ENCODE measurements around the gene FBXO28.

DNA sequence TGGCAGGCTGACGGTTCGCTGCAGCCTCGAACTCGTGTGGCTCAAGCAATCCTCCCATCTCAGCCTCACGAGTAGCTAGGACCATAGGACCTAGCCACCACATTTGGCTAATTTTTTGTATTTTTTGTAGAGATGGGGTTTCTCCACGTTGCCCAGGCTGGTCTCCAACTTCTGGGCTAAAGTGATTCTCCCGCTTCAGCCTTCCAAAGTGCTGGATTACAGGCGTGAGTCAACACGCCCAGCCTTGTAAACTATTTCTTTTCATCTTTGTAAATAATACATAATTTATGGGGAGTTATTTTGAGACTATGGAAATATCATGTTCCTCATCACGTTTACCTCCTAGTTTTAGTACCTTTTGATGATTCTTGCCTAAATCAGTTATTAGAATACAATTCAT is 906 bp upstream of the FBXO28 start:
- no peak for TF ChIP-seq JUNB (IDR thresholded peaks at IDR 0.05)
- TF ChIP-seq, protein P1, sequence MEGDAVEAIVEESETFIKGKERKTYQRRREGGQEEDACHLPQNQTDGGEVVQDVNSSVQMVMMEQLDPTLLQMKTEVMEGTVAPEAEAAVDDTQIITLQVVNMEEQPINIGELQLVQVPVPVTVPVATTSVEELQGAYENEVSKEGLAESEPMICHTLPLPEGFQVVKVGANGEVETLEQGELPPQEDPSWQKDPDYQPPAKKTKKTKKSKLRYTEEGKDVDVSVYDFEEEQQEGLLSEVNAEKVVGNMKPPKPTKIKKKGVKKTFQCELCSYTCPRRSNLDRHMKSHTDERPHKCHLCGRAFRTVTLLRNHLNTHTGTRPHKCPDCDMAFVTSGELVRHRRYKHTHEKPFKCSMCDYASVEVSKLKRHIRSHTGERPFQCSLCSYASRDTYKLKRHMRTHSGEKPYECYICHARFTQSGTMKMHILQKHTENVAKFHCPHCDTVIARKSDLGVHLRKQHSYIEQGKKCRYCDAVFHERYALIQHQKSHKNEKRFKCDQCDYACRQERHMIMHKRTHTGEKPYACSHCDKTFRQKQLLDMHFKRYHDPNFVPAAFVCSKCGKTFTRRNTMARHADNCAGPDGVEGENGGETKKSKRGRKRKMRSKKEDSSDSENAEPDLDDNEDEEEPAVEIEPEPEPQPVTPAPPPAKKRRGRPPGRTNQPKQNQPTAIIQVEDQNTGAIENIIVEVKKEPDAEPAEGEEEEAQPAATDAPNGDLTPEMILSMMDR (IDR thresholded peaks at IDR 0.05 in 2 of 3, conservative IDR thresholded peaks at IDR 0.05 in 1 of 3; ENCODE audit: control insufficient read depth in 2 of 3, extremely low read depth in 1 of 3, insufficient read depth in 1 of 3, low read depth in 3 of 3, low read length in 3 of 3) = no peak
- TF ChIP-seq EZH2 (IDR thresholded peaks at IDR 0.05; ENCODE audit: borderline replicate concordance, control insufficient read depth, low read depth, low read length) = no peak
- TF ChIP-seq CHD4 (IDR thresholded peaks at IDR 0.05) = no peak
- no peak for TF ChIP-seq SMAD1 (IDR thresholded peaks at IDR 0.05; ENCODE audit: low read depth, partially characterized antibody)
- TF ChIP-seq TAF1 (IDR thresholded peaks at IDR 0.05; ENCODE audit: borderline replicate concordance, low read depth, low read length) = no peak
- no peak for TF ChIP-seq CBX5 (IDR thresholded peaks at IDR 0.05; ENCODE audit: low read depth)
- no peak for TF ChIP-seq SMC3 (IDR thresholded peaks at IDR 0.05; ENCODE audit: borderline replicate concordance, low read length)
